Parathyroid adenoma (tissue), 2 donors: ENCODE results near the gene CFAP299.

ENCODE experiments used
- H2AFZ ChIP-seq: fragments of 300-600 bp; sonication (generic); one replicate; pipeline ENCODE4 v1.7.0; 2017; ENCODE audit warnings: antibody characterized with exemption, mild to moderate bottlenecking
- H3K27ac ChIP-seq: fragments of 300-600 bp; sonication (generic); one replicate; pipeline ENCODE4 v1.7.0; 2017
- H3K27me3 ChIP-seq: fragments of 300-600 bp; sonication (generic); one replicate; pipeline ENCODE4 v1.7.0; 2017; ENCODE audit warnings: low read length; ENCODE audit not compliant: control insufficient read depth, insufficient read depth
- H3K36me3 ChIP-seq: fragments of 300-600 bp; sonication (generic); one replicate; pipeline ENCODE4 v1.7.0; 2017; ENCODE audit warnings: low read length; ENCODE audit not compliant: control insufficient read depth, insufficient read depth
- H3K4me1 ChIP-seq: fragments of 300-600 bp; sonication (generic); one replicate; pipeline ENCODE4 v1.7.0; 2017; ENCODE audit warnings: control low read depth
- H3K4me2 ChIP-seq: fragments of 300-600 bp; sonication (generic); one replicate; pipeline ENCODE4 v1.7.0; 2017; ENCODE audit warnings: low read length
- H3K4me3 ChIP-seq: fragments of 300-600 bp; sonication (generic); one replicate; pipeline ENCODE4 v1.7.0; 2017; ENCODE audit warnings: low read depth, low read length
- H3K79me2 ChIP-seq: fragments of 300-600 bp; sonication (generic); one replicate; pipeline ENCODE4 v1.7.0; 2017; ENCODE audit warnings: control low read depth
- H3K9ac ChIP-seq: fragments of 300-600 bp; sonication (generic); one replicate; pipeline ENCODE4 v1.7.0; 2017; ENCODE audit warnings: mild to moderate bottlenecking
- H3K9me3 ChIP-seq: fragments of 300-600 bp; sonication (generic); one replicate; pipeline ENCODE4 v1.7.0; 2017; ENCODE audit warnings: low read length; ENCODE audit not compliant: control insufficient read depth
- TF ChIP-seq, protein P1 (sequence below): fragments of 300-600 bp; sonication (generic); IDR thresholded peaks from one replicate; pipeline ENCODE4 v1.7.0; 2017; ENCODE audit warnings: antibody characterized with exemption, mild to moderate bottlenecking
- donor health status: primary hyperparathyroidism.

Gene CFAP299

DNA sequence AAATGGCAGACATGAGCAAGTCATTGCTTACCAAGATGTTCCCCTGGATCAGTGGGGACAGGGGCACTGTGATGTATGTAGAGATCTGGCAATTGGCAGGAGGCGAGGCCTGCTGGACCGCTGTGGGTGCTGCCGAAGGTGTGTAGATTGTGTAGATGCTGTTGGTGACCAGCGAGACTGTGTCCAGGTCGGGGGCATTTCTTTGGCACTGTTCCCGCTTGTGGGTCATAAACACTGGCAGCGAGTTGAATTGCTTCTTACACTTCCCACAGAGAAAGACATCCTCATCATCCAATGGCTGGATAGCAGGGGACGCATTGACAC is 52.7 kb downstream of the CFAP299 start:
- Histone ChIP-seq H3K4me3 (no peak overlapping the region), H3K27ac (no peak overlapping the region), H3K9ac (no peak overlapping the region), H3K4me2 (no peak overlapping the region), H3K9me3 (no peaks in the 10 kb centered on the region), H3K4me1 (no peaks in the 10 kb centered on the region), H3K36me3 (no peaks in the 10 kb centered on the region), H3K27me3 (no peaks in the 10 kb centered on the region), H2AFZ (no peak overlapping the region), H3K79me2 (no peaks in the 10 kb centered on the region)
- TF ChIP-seq, protein P1, sequence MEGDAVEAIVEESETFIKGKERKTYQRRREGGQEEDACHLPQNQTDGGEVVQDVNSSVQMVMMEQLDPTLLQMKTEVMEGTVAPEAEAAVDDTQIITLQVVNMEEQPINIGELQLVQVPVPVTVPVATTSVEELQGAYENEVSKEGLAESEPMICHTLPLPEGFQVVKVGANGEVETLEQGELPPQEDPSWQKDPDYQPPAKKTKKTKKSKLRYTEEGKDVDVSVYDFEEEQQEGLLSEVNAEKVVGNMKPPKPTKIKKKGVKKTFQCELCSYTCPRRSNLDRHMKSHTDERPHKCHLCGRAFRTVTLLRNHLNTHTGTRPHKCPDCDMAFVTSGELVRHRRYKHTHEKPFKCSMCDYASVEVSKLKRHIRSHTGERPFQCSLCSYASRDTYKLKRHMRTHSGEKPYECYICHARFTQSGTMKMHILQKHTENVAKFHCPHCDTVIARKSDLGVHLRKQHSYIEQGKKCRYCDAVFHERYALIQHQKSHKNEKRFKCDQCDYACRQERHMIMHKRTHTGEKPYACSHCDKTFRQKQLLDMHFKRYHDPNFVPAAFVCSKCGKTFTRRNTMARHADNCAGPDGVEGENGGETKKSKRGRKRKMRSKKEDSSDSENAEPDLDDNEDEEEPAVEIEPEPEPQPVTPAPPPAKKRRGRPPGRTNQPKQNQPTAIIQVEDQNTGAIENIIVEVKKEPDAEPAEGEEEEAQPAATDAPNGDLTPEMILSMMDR = no peak

- no peaks in the 10 kb centered on the region for H3K79me2 ChIP-seq
- no peaks in the 10 kb centered on the region for H3K27me3 ChIP-seq
- H3K9me3 ChIP-seq = no peaks in the 10 kb centered on the region
- no peak overlapping the region for H3K27ac ChIP-seq
- H3K36me3 ChIP-seq = no peaks in the 10 kb centered on the region
- H3K9ac ChIP-seq = no peak overlapping the region
- no peak overlapping the region for H3K4me3 ChIP-seq
- TF ChIP-seq, protein P1 = no peak
- no peak overlapping the region for H3K4me2 ChIP-seq
- no peak overlapping the region for H2AFZ ChIP-seq
- H3K4me1 ChIP-seq = no peaks in the 10 kb centered on the region
Measured at GRCh38 chr4:80390178-80390577, 54.6 kb downstream of the CFAP299 start.

DNA sequence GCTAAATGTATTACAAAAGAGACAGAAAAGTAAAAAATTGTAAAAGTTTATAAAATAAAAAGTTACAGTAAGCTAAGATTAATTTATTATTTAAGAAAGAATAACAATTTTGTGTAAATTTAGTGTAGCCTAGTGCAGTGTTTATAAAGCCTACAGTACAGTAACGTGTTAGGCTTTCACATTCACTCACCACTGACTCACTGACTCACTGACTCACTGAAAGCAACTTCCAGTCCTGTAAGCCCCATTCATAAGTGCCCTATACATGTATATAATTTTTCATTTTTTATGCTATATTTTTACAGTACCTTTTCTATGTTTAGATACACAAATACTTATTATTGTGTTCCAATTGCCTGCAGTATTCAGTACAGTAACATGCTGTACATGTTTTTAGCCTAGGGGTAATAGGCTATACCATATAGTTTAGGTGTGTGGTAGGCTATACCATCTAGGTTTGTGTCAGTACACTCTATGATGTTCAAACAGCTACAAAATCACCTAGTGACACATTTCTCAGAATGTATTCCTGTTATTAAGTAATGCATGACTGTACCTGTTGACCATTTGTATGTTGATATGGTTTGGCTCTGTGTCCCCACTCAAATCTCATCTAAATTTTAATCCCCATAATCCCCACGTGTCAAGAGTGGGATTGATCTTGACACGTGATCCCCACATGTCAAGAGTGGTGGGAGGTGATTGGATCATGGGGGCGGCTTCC is 57.9 kb downstream of the CFAP299 start:
- Histone ChIP-seq H3K4me3 (no peak overlapping the region), H3K27ac (no peak overlapping the region), H3K9me3 (no peaks in the 10 kb centered on the region), H3K79me2 (no peaks in the 10 kb centered on the region), H3K4me1 (no peaks in the 10 kb centered on the region), H3K36me3 (no peaks in the 10 kb centered on the region), H2AFZ (no peak overlapping the region), H3K9ac (no peak overlapping the region), H3K27me3 (no peaks in the 10 kb centered on the region), H3K4me2 (no peak overlapping the region)
- TF ChIP-seq, protein P1 = no peak

DNA sequence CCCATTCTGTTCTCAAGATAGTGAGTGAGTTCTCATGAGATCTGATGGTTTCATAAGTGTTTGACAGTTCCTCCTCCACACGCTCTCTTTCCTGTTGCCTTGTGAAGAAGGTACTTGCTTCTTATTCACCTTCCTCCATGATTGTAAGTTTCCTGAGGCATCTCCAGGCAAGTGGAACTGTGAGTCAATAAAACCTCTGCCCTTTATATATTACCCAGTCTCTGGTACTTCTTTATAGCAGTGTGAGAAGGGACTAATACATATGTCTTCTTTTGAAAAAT is 58.4 kb downstream of the CFAP299 start:
- no peaks in the 10 kb centered on the region for H3K36me3 ChIP-seq
- H2AFZ ChIP-seq = no peak overlapping the region
- H3K79me2 ChIP-seq = no peaks in the 10 kb centered on the region
- TF ChIP-seq, protein P1 = no peak
- H3K9ac ChIP-seq = no peak overlapping the region
- no peak overlapping the region for H3K4me3 ChIP-seq
- H3K27me3 ChIP-seq = no peaks in the 10 kb centered on the region
- no peak overlapping the region for H3K27ac ChIP-seq
- H3K4me1 ChIP-seq = no peaks in the 10 kb centered on the region
- no peaks in the 10 kb centered on the region for H3K9me3 ChIP-seq
- no peak overlapping the region for H3K4me2 ChIP-seq

DNA sequence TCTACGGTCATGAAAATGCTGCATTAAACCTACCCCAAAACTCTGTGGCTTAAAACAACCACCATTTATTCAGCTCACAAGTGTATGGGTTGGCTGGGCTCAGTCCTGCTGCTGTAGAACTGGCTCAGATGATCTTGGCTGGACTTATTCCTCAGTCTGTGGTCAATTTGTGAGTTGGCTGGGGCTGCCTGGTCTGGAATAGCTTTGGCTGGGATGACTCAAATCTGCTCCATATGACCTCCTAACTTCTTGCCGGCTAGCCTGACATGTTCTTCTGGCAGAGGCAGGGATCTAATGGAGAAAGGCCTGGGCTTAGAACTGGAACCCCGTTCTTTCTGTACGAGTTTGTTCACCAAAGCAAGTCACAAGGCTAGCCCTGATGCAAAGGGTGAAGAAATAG is 71.7 kb downstream of the CFAP299 start:
- Histone ChIP-seq H3K4me1 (no peaks in the 10 kb centered on the region), H3K36me3 (no peaks in the 10 kb centered on the region), H3K79me2 (no peaks in the 10 kb centered on the region), H3K4me2 (no peak overlapping the region), H3K9me3 (no peaks in the 10 kb centered on the region), H3K27ac (no peak overlapping the region), H3K4me3 (no peak overlapping the region), H3K27me3 (no peaks in the 10 kb centered on the region), H2AFZ (no peak overlapping the region), H3K9ac (no peak overlapping the region)
- TF ChIP-seq, protein P1 = no peak
